Fibroblast of peridontal ligament (primary cell): ENCODE results near the gene GATA5.

Experiments used
- DNase-seq: peaks from one replicate; pipeline ENCODE4 v3.0.0-alpha.2; 2010; ENCODE audit errors: extremely low read depth

Gene GATA5

DNA sequence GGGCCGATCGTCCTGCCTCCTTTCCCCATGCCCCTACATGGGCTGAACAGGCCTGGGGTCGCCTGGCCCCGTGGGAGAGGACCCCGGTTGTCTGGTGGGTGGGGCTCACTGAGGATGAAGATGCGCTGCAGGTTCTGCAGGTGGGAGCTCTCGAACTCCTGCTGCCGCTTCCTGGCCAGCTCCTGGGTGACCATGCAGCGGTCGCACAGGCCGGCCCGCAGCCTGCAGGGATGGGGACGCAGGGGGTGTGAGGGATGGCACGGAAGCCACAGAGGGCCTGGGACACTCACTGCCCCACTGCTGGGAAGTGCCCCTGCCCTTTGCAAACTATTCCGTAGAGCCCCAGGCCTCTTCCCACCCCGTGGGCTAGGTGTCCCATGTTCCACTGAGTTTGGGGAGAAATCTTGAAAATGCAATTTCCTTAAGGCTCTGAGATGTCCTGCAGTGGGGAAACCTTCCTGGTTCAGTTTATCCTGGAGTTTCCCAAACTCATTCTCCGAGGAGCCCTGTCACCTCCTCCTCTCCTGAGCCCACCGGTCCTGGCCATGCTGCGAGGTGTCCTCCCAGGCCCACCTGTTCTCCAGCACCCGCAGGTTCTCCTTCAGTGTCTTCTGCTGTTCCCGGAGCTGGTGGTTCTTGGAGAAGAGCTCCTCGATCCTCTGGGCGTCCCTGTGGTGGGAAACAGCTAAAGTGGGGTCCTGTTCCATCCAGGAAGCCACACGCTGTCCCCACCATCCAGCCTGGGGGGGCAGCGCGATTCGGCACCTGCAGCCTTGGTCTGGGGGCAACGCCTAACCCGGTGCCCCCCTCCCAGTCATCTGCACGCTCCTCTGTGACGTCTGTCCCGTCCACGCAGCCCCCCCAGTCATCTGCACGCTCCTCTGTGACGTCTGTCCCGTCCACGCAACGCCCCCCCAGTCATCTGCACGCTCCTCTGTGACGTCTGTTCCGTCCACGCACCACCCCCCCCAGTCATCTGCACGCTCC lies 58.9 kb downstream of the GATA5 start:
- DNase-seq = no peak

DNA sequence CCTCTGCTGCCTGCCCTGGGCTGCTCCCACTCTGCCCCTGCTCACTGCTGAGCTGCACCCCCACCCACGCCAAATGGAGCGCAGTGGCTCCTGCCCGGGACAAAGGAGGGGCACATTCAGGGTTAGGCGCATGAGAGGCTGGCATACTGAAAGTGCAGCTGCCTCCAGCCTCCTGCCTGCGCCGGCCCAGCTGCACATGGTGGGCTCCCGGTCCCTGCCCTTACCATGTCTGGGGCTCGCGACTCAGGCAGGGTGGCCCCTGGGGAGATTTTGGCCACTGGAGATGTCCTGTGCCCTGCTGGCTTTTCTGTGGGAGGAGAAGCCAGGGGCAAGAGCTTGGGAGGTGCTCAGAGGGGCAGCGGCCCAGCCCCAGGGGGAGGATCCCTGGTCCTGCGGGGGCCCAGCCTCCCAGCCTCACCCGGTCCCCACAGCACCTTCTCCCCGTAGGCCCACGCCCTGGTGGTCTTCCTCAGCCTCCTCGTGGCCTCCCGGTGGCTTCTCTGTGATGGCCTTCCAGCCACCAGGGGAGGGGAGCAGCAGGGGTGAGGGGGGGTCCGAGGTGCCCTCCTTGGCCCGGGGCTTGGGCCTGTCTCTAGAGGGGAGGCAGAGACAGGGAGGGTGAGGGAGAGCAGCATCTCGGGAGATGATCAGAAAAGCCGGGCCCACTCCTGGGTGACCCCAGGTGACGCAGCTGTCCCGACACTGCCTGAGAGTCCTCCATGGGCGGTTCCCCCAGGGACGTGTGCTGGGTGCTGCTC lies 60.3 kb downstream of the GATA5 start:
- no peak for DNase-seq

- no peak for DNase-seq
Measured at GRCh38 chr20:62413896-62414481, 61.8 kb downstream of the GATA5 start.
